Activated CD4-positive, alpha-beta T cell treated with anti-CD3 and anti-CD28 coated beads for 24 hours (primary cell): ENCODE measurements around the gene GNS.
"Not testable (repeated sequence)": the region's sequence is repeated elsewhere in the genome, so short reads cannot be mapped to it uniquely, and the experiment has no call there.

Source experiments
- DNase-seq, 2 donors: peaks; one replicate each; pipeline ENCODE4 v3.0.0-alpha.2; 2020; ENCODE audit warnings: low read depth in 2 of 2

The GNS gene

DNA sequence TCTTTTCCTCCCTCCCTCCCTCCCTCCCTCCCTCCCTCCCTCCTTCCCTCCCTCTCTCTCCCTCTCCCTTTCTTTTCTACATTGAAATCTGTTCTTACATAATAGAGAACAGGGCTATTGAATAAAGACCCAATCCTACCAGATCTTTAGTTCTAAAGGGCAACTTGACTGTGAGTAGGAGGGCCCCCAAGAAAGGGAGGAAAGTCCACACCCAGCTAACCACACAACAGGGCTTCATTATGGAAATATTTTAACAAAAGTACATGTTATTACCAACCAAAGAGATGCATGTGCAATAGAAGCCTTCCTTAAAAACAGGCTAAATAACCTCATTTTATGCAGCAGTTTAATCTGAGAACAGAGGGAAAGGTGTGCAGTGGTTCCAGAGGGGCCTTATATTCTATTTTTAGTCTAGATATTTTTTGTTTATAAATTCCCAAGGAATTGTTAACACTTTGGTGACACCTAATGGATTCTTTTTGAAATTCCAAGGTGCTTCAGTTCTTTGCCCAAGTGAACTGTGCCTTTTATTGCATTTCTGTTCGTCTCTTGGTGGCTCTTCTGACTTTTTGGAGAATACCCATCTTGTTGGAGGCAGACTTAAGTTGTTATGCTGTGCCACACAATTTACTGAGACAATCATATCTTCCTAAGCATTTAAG is 63.0 kb downstream of the GNS start:
- DNase-seq, result no peak

DNA sequence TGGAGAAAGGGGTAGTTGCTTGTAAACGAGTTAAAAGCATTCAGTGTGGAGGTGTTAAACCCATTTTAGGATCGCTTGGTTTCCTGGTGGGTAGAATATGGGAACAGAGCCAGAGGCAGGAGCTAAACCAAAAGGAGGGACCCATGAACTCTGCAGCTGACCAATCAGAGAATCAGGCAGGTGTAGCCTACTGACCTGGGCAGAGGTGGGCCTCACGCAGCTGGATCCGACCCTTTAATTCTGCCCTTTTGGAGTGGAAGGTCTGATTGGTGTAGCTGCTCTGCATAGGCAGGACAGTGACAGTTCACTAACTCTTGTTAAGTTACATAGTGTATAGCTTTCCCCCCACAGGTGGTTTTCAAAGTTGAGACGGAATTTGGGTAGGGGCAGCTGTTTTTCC is 63.7 kb downstream of the GNS start:
- DNase-seq, result no peak

DNA sequence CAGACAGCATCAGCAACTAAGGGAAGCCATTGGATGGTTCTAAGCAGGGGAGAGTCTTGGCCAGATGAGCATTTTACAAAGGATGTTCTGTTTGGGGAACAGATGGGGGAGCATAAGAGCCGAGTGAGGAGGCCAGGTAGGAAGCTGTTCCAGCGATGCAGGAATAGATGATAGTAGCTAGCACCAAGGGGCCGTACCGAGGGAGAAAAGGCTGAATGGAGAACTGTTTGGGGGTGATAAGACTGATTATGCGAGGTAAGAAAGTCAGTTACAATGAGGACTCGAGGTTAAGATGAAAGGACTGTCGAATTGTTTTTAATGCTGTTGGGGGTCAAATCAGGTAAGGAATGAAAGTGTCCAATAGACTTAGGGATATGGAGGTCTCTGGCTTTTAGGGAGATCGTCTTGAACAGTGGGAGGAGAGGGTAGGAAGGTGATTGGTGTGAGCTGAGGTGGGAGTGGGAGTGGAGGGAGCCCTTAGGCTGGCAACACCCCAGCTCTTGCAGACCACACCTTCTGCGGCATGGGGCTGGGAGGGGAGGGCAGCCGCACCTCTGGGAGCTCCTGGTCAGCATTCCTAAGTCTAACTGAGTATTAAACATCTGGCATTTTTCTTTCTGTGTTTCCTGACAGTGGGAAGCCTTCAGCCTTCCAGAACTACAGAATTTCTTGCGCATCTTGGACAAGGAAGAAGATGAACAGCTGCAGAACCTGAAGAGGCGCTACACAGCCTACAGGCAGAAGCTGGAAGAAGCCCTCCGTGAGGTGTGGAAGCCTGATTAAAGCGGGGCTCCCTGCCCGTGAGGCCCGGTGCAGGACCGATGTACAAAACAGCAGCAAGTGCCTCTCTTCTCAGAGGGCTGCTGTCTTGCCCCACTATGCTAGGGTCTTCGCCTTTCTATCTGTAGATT is 64.8 kb downstream of the GNS start:
- DNase-seq, result no peak

DNA sequence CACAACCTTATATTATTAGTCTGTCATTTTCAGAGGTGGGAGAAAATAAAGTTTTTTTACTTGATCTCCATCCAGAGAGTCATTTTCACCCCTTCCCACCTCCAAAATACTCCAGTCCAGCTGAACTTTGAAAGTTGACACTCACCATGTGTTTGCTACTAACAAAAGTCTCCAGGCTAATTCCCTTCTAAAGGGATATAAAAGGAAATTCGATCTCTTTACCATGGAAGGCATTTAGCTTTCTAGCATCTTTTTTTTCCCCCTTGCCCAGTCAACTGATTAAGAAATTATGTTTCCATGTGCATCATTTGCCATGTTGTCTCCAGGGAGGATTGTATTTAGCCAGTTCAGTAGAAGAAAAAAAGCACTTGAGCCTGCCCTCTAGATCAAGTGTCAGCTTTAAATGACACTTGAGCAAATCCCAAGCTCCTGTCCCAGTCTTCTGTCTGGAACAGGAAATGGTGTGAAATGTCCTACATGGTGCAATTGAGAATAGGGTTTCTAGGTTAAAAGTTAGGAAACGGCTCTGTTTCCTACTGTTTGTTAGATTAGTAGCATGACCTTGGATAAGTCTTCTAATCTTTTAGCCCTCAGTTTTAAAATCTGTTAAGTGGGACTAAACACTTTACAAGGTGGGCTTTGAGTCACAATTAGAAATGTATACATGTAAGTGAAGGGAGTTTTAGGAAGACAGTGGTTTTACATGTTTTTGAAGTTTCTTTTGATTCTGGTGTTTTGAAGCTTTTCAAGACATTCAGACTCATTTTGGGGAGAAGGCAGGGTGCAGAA is 67.2 kb downstream of the GNS start:
- no peak for DNase-seq

DNA sequence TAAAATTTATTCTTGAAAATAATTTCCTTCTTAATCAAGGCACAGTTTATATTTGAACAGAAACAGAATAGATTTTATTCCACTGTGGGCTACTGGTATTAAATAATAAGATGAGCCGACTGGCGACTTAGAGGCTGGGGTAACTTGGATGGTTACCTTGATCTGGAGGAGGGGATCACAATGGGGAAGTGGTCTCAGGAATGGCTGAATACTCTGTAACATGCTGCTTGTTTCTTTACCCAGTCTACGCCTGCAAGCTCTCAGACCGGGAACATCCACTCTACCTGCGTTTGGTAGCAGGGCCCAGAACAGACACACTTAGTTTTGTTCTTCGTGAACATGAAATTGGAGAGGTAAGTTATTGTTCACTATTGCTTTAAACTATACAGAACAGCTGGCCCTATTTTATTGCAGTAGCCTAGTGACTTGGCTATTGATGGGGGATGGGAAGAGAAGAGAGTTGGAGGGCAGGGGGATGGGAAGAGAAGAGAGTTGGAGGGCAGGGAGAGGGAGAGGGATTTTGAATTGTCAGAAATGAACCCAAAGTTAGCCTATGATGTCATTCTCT is 67.9 kb downstream of the GNS start:
- no peak for DNase-seq

DNA sequence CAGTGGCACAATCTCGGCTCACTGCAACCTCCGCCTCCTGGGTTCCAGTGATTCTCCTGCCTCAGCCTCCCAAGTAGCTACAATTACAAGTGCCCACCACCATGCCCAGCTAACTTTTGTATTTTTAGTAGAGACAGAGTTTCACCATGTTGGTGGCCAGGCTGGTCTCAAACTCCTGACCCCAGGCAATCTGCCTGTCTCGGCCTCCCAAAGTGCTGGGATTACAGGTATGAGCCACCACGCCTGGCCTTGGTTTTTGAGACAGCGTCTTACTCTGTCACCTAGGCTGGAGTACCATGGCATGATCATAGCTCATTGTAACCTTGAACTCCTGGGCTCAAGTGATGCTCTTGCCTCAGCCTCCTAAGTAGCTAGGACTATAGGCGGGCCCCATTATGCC is 69.0 kb downstream of the GNS start:
- DNase-seq, result not testable (repeated sequence)

DNA sequence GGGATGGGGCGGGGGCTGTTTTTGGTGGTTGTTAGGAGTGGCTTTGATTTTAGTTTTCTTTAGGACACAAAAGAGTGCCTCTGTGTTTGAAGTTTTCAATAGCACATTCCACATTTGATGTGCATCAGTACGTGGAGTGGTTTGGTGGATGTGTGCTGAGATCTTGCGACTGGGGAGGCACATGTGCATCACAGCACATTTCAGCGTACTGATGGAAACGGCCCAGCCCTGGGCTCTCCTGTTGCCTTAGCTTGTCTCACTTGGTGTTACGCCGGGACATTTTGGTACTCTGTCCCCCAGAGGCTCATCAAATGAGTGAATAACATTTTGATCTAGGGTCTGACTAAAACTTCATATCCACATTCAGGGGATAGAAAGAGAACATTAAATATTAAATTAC is 70.5 kb downstream of the GNS start:
- no peak for DNase-seq

DNA sequence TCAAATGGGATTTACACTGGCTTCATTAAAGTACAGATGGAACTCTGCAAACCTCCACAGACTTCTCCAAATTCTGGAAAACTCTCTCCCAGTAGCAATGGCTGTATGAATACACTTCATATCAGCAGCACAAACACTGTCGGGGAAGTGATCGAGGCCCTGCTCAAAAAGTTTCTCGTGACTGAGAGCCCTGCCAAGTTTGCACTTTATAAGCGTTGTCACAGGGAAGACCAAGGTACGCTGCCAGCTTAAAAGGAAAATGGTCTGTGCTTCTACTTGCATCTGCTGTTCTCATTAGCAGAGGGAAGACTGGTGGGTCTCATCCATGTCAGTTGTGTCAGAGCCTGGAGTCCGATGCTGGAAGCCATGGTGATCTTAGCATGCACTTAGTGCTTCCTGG is 71.0 kb downstream of the GNS start:
- DNase-seq, result no peak

DNA sequence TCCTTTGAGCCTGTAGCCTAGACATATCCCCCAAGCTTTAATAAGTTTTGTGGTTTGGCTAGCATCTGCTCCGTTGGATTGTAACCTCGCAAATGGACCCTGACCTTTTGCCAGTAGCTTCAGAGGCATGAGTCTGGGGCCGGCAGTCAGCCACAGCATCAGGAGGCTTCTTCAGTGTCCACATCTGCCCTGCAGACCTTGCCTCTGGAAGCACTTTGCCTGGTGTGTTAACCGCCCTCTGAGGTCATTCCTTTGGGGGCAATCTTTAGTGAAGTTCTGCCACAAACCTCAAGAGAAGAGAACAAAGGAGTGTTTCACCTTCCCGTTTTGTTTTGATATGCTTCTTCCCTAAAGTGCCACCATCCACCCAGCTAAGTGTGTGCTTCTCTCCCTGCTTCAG is 71.4 kb downstream of the GNS start:
- no peak for DNase-seq

DNA sequence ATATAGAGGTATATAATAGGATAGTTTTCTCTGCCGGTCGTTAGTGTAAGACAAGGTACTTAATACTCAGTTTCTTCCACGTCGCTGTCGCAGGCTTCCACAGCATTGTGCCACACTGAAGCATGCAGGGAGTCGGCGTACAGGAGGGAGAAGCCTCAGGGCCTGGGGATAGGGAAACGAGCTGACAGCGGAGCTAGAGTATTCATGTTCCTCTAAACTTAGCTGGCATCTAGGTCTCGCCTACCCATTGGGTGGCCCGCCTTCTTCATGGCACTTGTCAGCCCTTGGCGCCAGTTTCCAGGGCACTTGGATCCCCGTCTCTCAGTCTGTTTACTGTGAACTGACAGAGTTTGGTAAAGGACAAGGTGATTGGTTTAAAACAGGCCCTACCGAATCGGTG is 73.6 kb downstream of the GNS start:
- DNase-seq, result no peak

DNA sequence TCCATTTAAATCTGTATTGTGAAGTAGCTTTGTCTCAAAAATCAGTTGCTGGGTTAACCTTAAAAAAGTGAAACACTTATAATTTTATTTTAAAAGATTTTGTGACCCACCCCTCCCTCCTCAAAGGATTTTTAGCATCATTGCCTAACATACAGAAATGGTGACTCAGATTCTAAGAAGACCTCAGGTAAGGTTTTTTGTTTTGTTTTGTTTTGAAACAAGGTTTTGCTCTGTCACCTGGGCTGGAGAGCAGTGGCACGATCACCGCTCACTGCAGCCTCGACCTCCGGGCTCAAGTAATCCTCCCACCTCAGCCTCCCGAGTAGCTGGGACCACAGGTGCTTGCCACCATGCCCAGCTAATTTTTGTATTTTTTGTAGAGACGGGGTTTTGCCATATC is 74.2 kb downstream of the GNS start:
- DNase-seq, result no peak

DNA sequence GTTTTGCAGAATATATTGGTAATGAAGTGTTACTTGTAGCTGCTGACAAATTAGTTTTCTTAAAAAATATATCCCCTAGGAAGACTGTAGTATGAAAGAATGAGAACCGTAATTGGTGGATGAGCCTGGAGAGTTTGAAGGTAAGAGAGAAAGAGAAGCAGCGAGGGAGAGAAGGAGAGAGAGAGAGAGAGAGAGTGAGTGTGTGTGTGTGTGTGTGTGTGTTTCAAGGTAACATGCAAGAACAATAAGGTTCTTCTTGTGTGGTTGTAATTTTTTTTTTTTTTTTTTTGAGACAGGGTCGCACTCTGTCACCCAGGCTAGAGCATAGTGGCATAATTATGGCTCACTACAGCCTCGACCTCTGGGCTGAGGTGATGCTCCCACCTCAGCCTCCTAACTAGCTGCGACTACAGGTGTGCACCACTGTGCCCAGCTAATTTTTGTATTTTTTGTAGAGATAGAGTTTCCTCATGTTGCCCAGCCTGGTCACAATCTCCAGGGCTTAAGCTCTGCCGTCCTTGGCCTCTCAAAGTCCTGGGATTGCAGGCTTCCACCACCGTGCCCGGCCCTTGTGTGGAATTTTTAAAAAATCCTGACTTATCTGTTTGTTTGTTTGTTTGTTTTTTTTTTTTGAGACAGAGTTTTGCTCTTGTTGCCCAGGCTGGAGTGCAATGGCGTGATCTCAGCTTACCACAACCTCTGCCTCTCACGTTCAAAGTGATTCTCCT is 75.2 kb downstream of the GNS start:
- no peak for DNase-seq

DNA sequence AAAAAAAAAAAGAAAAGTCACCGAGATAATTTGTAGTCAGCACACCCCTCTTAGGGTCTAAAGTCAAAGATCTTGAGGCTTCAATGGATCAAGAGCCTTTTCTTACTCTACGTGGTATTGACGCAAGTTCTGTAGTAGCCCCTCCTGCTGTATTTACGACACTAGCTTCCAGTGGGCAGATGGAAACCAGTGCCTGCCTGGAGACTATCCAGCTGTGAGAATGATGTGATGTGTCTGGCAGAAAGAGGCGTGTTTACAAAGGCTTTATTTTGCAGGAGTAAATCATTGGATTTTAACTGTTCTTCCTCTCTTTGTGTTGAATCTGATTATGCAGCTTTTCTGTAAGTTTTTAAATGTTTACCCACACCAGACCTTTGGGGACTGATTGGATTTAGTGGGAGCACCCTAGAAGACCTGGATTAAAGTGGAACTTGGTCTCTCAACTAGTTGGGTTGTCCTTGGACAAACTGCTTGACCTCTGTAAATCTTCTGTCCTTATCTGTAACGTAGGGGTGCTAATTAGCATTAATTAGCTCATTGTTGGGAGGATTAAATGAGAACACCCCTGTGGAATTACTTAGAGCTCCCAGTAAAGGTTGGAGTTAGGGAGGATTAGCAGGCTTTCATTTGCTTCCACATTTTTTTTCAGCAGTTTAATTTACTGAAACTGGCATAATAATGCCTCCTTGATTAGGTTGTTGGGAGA is 76.5 kb downstream of the GNS start:
- no peak for DNase-seq

DNA sequence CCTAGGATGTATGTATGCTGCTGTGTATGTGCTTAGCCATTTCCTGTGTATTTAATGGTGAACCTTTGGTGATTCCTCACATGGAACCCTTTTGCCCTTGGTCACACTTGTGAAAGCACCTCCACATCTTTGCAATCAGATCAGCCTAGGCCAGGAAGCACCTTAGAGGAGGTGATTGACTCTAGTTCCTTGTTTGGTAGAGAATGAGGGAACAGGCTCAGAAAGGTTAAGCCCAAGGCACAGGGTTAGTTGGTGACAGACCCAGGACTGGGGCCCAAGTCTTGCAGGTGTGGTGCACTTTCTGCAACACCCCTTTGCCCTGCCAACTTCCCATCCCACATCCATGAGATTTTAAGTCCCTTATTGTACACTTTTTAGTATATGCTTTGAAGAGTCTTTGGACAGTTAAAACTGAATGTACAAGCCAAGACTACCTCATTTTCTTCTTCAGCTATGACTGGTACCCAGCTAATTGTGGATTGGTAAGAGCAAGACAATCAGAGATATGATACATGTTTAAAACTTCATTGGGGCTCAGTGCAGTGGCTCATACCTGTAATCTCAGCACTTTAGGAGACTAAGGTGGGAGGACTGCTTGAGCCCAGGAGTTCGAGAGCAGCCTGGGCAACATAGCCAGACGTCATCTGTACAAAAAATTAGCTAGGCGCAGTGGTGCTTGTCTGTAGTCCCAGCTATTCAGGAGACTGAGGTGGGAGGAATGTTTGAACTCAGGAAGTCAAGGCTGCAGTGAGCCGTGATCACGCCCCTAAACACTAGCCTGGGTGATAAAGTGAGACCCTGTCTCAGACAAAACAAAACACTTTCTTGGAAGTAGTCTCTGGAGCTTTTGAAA is 77.8 kb downstream of the GNS start:
- no peak for DNase-seq

DNA sequence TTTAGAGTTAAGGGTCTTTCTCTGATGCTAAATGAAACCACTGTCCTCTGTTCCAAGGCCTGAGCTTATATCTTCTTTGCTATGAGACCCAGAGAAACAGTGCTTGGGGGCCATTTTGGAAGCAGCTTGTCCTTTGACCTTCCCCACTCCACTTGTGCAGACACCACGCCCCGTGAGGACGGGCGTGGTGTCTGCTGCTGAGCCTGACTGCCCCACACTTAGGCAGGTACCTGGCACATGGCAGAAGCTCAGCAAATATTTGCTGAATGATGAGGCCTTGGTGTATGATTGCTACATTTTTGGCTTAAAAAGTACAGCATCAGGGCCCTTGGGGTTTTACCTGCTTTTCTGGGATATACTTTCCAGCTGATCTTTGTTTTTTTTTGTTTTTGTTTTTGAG is 79.0 kb downstream of the GNS start:
- no peak for DNase-seq

DNA sequence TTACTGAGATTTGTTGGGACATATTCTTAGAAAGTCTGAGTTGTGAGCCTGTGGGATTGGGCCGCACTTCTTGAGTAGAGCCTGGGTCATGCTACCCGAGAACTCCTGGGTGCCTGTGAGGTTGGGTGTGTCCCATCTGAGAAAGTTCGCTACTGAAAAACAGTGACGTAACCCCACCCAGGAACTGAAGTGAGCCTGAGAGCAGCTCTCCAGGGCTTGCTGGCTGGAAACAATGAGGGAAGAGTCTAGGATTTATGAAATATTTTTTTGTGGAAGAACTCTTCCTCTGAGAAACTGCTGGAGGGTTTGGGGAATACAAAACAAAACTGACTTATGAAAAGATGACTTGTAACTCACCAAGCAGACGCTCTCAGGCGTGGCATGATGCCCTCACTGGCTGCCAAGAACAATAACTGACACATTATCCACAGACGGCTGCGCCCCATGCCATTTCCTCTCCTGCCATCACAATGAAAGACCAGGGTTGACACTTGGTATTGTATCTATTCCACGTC is 79.7 kb downstream of the GNS start:
- no peak for DNase-seq

DNA sequence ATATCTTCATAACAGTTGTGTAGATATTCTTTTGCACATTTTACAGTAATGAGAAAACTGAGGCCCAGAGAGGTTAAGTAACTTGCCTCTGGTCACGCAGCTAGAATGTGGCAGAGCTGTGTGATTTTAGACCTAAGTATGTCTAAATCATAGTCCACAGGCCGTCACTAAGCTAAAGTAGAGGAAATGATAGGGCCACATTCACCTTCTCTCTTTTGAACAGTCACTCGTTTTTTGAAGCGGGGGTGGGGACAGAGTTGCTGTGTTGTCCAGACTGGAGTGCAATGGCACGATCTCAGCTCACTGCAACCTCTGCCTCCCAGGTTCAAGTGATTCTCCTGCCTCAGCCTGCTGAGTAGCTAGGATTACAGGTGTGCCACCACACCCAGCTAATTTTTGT is 80.4 kb downstream of the GNS start:
- no peak for DNase-seq

DNA sequence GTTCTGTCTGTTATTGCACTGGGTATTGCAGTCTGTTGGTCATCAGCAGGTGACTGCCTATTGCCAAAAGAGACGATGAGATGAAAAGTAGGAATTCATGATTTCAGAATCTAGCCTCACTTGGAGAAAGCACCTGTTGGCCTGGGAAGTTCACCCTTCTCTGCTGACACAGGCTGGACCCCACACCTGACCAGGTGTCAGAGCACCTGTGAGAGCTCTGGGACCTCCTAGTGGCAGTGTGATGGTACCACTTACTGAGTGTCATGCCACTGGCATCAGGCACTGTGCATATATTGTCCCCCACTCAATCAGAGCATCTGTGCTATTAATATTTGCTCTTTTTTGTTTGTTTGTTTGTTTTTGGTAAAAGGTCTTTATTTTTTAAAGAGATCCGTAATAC is 81.0 kb downstream of the GNS start:
- no peak for DNase-seq

DNA sequence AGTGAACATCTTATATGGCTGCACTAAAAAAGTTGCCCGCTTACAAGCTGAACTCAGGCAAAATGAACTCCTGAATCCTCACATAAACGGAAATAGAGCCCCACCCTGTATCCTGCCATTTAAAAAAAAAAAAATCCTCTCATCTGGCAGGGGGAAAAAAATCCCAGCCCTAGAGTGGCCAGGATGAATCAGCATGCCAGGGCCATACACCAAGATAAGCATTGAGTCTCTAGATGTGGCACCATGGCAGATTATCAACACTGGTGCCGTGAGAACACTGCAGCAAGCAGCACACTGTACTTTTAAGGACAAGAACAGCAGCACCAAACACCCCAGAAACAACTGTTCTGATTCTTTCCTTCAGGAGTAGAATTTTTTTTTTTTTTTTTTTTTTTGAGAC is 83.4 kb downstream of the GNS start:
- DNase-seq, result no peak
